ENCODE data around the gene CST9L.

DNA sequence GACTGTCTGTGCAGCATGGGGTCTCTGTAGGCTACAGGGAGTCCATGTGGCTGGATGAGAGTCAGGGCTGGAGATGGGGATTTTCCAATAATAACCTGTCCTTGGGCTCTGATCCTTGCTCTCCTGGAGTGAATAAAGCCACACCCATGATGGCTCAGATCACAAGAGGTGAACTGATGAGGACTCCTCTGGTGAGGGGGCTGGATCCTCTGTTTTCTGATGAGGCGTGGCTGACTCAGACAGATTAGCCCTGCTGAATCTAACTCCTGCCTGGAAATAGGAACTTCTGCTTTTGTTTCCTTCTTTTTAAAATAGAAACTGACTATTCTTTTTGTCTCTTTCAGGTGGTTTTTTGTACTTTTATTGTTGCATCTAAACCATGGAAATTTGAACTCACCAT lies 27.0 kb downstream of the CST9L start:
- TF ChIP-seq, protein P1, sequence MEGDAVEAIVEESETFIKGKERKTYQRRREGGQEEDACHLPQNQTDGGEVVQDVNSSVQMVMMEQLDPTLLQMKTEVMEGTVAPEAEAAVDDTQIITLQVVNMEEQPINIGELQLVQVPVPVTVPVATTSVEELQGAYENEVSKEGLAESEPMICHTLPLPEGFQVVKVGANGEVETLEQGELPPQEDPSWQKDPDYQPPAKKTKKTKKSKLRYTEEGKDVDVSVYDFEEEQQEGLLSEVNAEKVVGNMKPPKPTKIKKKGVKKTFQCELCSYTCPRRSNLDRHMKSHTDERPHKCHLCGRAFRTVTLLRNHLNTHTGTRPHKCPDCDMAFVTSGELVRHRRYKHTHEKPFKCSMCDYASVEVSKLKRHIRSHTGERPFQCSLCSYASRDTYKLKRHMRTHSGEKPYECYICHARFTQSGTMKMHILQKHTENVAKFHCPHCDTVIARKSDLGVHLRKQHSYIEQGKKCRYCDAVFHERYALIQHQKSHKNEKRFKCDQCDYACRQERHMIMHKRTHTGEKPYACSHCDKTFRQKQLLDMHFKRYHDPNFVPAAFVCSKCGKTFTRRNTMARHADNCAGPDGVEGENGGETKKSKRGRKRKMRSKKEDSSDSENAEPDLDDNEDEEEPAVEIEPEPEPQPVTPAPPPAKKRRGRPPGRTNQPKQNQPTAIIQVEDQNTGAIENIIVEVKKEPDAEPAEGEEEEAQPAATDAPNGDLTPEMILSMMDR (IDR thresholded peaks at IDR 0.05) = no peak
- TF ChIP-seq BHLHE40 (IDR thresholded peaks at IDR 0.05; ENCODE audit: low read depth, low read length) (no peak), JUN (IDR thresholded peaks at IDR 0.05) (no peak), POLR2A (IDR thresholded peaks at IDR 0.05; ENCODE audit: low read length) (no peak), KDM5A (IDR thresholded peaks at IDR 0.05) (no peak), EP300 (IDR thresholded peaks at IDR 0.05) (no peak), EHF (CRISPR knock-in tag; IDR thresholded peaks at IDR 0.05) (no peak), MAFK (IDR thresholded peaks at IDR 0.05; ENCODE audit: partially characterized antibody) (no peak), NR3C1 (IDR thresholded peaks at IDR 0.05) (no peak)
- TF ChIP-seq, protein P2, sequence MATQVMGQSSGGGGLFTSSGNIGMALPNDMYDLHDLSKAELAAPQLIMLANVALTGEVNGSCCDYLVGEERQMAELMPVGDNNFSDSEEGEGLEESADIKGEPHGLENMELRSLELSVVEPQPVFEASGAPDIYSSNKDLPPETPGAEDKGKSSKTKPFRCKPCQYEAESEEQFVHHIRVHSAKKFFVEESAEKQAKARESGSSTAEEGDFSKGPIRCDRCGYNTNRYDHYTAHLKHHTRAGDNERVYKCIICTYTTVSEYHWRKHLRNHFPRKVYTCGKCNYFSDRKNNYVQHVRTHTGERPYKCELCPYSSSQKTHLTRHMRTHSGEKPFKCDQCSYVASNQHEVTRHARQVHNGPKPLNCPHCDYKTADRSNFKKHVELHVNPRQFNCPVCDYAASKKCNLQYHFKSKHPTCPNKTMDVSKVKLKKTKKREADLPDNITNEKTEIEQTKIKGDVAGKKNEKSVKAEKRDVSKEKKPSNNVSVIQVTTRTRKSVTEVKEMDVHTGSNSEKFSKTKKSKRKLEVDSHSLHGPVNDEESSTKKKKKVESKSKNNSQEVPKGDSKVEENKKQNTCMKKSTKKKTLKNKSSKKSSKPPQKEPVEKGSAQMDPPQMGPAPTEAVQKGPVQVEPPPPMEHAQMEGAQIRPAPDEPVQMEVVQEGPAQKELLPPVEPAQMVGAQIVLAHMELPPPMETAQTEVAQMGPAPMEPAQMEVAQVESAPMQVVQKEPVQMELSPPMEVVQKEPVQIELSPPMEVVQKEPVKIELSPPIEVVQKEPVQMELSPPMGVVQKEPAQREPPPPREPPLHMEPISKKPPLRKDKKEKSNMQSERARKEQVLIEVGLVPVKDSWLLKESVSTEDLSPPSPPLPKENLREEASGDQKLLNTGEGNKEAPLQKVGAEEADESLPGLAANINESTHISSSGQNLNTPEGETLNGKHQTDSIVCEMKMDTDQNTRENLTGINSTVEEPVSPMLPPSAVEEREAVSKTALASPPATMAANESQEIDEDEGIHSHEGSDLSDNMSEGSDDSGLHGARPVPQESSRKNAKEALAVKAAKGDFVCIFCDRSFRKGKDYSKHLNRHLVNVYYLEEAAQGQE (IDR thresholded peaks at IDR 0.05) = no peak

All from A549 (cell line).